ENCODE data around the gene CCDC110.

CCDC110 gene

DNA sequence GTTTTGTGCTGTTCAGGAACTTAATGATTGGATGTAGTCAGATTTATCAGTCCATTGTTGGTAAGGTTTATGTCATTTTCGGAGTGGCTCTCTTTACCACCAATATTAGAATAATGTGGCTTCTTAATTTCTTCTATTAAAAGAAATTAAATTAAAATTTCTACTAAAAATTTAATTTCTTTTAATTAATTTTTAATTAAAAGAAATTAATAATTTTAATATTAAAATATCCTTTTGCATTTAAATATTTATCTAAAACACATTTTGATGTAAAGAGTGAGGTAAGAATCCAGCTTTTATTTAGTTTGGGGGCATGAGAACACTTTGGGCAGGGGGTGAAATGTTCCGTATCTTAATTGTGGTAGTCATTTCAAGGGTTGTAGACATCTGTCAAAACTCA lies 30.1 kb downstream of the CCDC110 start:
- no peak overlapping the region for H3K4me3 ChIP-seq (ENCODE audit: low read depth, low read length)
- TF ChIP-seq, protein P1, sequence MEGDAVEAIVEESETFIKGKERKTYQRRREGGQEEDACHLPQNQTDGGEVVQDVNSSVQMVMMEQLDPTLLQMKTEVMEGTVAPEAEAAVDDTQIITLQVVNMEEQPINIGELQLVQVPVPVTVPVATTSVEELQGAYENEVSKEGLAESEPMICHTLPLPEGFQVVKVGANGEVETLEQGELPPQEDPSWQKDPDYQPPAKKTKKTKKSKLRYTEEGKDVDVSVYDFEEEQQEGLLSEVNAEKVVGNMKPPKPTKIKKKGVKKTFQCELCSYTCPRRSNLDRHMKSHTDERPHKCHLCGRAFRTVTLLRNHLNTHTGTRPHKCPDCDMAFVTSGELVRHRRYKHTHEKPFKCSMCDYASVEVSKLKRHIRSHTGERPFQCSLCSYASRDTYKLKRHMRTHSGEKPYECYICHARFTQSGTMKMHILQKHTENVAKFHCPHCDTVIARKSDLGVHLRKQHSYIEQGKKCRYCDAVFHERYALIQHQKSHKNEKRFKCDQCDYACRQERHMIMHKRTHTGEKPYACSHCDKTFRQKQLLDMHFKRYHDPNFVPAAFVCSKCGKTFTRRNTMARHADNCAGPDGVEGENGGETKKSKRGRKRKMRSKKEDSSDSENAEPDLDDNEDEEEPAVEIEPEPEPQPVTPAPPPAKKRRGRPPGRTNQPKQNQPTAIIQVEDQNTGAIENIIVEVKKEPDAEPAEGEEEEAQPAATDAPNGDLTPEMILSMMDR (IDR thresholded peaks at IDR 0.05; ENCODE audit: low read depth, low read length), result no peak

DNA sequence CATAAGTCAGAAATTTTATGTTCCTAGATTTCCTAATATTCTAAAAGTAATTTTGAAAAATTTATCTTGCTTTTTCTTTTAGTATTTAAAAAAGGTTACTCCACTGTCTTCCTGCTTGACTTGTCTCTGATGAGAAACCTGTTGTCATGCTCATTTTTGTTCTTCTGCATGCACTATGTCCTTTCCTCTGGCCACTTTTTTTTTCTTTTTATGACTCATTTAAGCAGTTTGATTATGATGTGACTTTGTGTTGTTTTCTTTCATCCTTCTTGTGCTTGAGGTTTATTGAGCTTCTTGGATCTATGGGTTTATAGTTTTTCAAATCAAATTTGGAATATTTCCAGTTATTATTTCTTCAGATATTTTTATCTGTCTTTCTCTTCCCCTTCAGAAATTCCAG lies 33.7 kb downstream of the CCDC110 start:
- no peak overlapping the region for H3K4me3 ChIP-seq (ENCODE audit: low read depth, low read length)
- TF ChIP-seq, protein P1 (IDR thresholded peaks at IDR 0.05; ENCODE audit: low read depth, low read length), result no peak

DNA sequence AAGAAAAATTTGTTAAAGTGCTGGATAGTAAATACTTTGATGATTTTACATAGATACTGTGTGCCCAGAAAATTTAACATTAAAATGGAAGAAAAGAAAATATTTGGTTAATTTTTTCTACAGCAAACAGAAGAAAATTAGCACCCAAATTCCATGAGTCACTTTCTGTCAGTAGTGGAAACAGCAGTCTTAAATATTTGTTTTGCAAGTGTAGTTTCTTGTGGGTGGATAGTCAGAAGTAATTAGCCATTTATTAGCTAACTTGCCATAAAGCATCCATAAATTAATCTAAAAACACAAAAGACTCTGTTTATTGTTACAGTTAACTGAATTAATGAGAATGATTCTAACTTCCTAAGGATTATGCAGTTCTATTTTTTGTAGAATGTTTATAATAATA lies 36.1 kb downstream of the CCDC110 start:
- H3K4me3 ChIP-seq (ENCODE audit: low read depth, low read length), result no peak overlapping the region
- TF ChIP-seq, protein P1 (IDR thresholded peaks at IDR 0.05; ENCODE audit: low read depth, low read length), result no peak

DNA sequence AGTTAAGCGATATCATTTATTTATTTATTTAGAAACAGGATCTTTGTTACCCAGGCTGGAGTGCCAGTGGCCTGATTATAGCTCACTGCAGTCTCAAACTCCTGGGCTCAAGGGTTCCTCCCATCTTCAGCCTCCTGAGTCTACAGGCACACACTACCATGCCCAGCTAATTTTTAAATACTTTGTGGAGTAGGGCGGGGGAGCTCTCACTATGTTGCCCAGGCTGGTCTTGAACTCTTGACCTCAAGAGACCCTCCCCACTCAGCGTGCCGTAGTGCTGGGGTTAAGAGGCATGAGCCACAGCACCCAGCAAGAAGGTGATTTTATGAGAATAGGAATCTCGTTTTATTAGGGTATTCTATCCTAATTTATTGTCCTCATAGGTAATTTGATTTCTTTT lies 41.9 kb downstream of the CCDC110 start:
- TF ChIP-seq, protein P1 (IDR thresholded peaks at IDR 0.05; ENCODE audit: low read depth, low read length), result no peak
- no peak overlapping the region for H3K4me3 ChIP-seq (ENCODE audit: low read depth, low read length)

DNA sequence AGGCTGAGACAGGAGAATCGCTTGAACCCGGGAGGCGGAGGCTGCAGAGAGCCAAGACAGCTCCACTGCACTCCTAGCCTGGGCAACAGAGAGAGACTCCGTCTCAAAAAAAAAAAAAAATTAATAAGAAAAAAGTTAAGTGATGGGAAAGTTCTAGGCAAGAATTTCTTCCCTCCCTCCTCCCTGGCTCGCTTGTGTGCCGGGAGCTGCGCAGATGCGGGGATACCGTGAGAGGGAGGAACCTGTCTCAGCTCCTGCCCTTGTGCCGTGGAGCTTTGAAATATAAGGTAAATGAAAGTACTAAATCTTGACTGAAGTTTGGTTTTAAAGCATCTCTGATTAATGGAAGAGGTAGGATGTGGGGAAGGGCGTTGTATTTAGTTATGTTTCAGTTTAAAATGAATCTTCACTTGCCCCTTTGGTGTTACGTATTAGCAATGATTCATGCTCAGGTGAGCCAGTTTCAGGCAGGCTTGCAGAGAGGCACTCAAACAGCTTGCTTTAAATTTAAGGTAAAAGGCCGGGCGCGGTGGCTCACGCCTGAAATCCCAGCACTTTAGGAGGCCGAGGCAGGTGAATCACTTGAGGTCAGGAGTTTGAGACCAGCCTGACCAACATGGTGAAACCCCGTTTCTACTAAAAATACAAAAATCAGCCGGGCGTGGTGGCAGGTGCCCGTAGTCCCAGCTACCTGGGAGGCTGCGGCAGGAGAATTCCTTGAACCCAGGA lies 44.4 kb downstream of the CCDC110 start:
- no peak overlapping the region for H3K4me3 ChIP-seq (ENCODE audit: low read depth, low read length)
- TF ChIP-seq, protein P1 (IDR thresholded peaks at IDR 0.05; ENCODE audit: low read depth, low read length), result no peak

DNA sequence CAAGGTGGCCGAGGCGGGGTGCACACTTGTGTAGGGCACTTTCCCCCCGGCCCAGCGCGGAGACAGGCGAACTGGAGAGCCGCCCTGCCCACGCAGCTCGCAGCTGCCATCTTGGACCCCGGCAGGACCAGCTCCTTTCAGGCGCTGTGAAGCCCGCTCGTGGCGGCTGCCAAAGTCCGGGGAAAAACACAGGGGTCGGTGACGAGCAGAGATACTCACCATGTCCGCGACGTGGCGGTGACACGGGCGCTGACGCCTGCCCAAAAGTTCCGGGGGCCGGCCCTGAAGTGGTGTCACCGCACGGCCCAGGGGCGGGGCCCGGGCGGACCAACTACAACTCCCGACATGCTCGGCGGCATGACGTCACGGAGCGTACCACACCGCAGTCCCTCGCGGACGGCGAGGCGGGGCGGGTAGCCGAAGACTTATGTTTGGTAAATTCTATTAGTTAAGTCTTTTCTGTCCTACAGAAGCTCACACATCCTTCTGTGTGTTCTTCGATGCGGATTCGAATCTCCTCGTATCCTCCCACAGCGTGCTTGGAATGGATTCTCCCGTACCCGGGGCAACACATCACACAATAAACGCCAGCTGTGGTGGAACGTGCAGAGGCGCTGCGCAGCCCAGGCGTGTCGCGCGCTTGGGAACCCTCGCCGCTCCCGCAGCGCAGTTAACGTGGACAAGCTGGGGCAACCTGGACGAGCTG lies 45.7 kb downstream of the CCDC110 start, which contains the start of gene UFSP2:
Gene UFSP2 (minus strand): TSS at position 318 of the 706 bp plus-strand sequence. CDS start 96 bp downstream, at position 222.
- H3K4me3 ChIP-seq (ENCODE audit: low read depth, low read length), result peak within 1 kb of the TSS; percentile 91
- TF ChIP-seq, protein P1 (IDR thresholded peaks at IDR 0.05; ENCODE audit: low read depth, low read length), result no peak
